Fibroblast of mammary gland (primary cell): ENCODE measurements around the gene CD79B.
"Not testable (repeated sequence)": the region's sequence is repeated elsewhere in the genome, so short reads cannot be mapped to it uniquely, and the experiment has no call there.

Source experiments
- DNase-seq: peaks from one replicate; pipeline ENCODE4 v3.0.0-alpha.2; 2010; ENCODE audit warnings: low read depth
- H3K4me3 ChIP-seq: 2 replicates; pipeline ENCODE4 v1.5.1; 2011; ENCODE audit warnings: low read depth, mild to moderate bottlenecking, low read length, moderate library complexity; ENCODE audit not compliant: control insufficient read depth
- CTCF ChIP-seq: conservative IDR thresholded peaks from 2 replicates; pipeline ENCODE4 v1.5.1; 2011; ENCODE audit warnings: low read depth, low read length, inconsistent platforms; ENCODE audit not compliant: control insufficient read depth, insufficient read depth

The CD79B gene

GRCh38 chr17:63928172-63928666, 3.9 kb downstream of the CD79B start:
- no peak for TF ChIP-seq CTCF
- no peak overlapping the region for H3K4me3 ChIP-seq
- no peak for DNase-seq

- no peak overlapping the region for H3K4me3 ChIP-seq
- no peak for DNase-seq
- TF ChIP-seq CTCF = no peak
Observed at GRCh38 chr17:63927464-63928171, 4.5 kb downstream of the CD79B start.

- H3K4me3 ChIP-seq = no peak overlapping the region
- no peak for DNase-seq
- TF ChIP-seq CTCF = no peak
Observed at GRCh38 chr17:63926164-63926563, 6.0 kb downstream of the CD79B start.

GRCh38 chr17:63925615-63926014, 6.5 kb downstream of the CD79B start:
- H3K4me3 ChIP-seq = no peak overlapping the region
- TF ChIP-seq CTCF = no peak
- no peak for DNase-seq

GRCh38 chr17:63922402-63922801, 9.7 kb downstream of the CD79B start:
- not testable (repeated sequence) for DNase-seq, H3K4me3 ChIP-seq

- not testable (repeated sequence) for H3K4me3 ChIP-seq, DNase-seq
Observed at GRCh38 chr17:63920779-63921178, 11.4 kb downstream of the CD79B start.

- DNase-seq, H3K4me3 ChIP-seq: not testable (repeated sequence)
Observed at GRCh38 chr17:63920050-63920449, 12.1 kb downstream of the CD79B start.

- no peak overlapping the region for H3K4me3 ChIP-seq
- DNase-seq = peak; percentile 51
- peak; percentile 87 for TF ChIP-seq CTCF
Observed at GRCh38 chr17:63919311-63919723, 12.8 kb downstream of the CD79B start.

- not testable (repeated sequence) for H3K4me3 ChIP-seq, DNase-seq
Observed at GRCh38 chr17:63918789-63919305, 13.3 kb downstream of the CD79B start, which contains the start of gene GH1. Gene GH1, minus strand, starts transcription at chr17:63918839. Its CDS starts 63 bp downstream, at chr17:63918776.
